Stimulated activated CD4-positive, alpha-beta T cell treated with anti-CD3 and anti-CD28 coated beads, Interleukin-4, amount 100 ng/mL, for 24 hours (primary cell): ENCODE data around the gene SH3PXD2A.

Experiments
- DNase-seq: peaks from one replicate; pipeline ENCODE4 v3.0.0-alpha.2; 2020

The SH3PXD2A gene

DNA sequence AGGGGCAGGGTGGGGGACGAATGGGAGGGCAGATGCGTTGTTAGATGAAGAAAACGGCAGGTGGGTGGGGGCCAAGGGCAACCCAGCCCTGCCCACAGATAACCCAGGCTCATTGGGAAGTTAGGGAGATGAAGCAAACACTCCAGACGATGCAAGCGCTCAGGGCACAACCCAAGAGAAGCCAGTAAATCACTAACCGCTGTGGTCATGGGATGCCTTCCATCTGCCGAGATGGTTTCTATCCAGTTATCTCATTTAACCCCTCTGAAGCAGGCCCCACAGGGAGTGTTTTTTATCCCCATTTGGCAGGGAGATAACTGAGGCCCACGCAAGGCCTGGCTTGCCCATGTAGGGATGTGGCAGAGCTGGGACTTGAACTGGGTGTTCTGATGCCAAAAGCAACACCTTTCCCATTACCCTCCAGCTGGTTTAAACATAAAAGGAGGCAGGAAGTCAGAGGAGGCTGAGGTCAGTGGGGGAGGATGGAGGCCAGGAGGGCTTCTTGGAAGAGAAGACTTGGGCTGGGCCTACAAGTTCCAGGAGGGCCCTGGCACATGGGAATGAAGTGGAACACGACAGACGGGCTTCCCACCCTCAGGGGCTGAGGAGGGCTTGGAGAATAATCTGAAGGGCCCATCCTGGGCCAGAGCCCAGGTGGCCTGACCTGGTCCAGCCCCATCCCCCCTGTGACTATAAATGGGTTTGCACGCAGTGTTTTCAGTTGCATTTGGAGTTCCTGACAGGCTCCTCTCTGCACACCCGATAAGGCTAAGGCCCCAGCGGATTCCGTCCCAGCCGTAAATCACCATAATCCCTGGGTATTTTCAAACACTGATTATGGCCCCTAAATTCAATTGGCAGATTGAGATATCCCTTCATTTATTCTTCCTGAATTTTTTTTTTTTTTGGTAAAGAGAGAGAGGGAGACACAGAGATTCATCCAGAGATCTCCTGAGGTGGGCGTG is 281.0 kb downstream of the SH3PXD2A start:
- DNase-seq = no peak

DNA sequence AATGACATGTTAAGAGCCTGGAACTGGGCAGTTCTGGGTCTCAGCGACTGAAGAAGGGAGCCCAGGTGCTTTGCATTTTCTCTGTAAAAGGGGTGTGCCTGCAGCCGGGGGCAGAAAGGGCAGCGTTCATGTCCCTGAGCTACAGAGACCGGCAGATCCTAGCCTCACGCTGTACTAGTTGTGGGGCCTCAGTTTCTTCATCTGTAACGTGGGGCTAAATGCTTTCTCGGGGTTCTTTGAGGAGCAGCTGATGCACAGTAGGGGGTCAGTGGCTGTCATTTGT is 282.2 kb downstream of the SH3PXD2A start:
- DNase-seq = no peak

DNA sequence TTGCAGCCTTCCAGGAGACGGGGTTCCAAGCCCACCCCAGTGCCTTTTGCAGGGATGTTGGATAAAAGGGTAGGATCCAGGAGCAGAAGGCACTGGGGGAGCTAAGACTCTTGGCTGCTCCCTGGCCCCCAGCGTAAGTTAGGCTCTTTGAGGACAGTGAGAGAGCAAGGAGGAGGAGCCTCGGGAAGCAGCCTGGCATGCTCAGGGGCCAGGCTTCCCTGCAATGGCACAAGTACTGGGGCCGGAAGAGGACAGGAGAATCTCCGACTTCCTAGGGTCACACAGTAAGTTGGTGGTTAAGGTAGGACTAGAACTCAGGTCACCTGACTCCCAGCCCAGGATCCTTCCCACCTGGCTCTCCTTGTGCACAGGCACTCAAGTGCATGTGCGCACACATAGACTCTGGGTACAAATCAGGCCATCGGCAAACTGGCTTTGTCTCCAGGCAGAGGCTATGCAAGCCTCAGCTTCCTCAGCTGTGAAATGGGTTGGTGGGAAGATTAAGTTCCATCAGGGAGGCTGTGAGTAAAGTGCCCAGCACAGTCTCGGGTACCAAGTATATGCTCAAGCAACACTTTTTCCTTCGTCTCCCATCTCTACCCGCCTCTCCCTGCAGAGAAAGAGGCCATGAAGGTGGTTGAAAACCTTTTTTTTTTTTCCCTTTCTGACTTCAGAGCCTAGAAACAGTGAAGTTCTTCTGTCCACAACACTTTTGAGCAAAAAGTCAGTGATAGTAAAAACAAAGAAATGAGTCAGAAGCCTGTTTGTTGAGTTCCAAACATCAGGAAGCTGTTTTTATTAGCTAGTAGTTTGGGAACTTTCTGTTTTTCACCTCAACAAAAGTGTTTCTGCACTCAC is 282.8 kb downstream of the SH3PXD2A start:
- DNase-seq = no peak

DNA sequence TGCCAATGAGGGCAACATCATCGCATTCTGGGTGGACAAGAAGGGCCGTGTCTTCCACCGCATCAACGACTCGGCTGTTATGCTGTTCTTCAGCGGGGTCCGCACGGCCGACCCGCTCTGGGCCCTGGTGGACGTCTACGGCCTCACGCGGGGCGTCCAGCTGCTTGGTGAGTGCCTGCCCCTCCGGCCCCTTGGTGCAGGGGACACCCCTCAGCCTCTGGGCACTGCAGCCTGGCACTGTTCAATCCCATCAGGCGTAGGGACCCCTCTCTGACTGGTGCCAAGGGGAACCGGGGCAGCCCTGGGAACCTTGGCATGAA is 283.8 kb downstream of the SH3PXD2A start:
- DNase-seq = no peak

DNA sequence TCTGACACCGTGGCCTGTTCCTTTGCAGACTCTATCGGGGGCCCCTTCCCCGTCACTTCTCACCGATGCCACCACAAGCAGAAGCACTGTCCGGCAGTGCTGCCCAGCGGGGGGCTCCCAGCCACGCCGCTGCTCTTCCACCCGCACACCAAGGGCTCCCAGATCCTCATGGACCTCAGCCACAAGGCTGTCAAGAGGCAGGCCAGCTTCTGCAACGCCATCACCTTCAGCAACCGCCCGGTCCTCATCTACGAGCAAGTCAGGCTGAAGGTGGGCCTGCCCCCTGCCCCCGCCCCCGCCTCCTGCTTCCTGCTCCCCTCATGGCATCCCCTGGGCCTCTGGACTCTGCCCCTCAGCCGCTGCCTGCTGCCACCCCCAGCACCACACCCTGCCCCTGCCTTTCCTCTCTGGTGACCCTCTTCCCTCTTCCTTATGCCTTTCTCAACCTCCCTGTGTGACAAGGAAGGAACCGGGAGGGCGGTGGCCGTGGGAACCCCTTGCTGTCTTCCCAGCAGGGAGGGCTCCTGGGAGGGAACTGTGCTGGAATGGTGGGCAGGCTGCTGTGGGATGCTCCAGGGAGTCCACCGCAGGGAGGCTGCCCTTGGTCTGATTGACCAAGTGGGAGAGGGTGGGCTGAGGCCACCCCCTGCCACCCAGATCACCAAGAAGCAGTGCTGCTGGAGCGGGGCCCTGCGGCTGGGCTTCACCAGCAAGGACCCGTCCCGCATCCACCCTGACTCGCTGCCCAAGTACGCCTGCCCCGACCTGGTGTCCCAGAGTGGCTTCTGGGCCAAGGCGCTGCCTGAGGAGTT is 284.3 kb downstream of the SH3PXD2A start:
- no peak for DNase-seq

DNA sequence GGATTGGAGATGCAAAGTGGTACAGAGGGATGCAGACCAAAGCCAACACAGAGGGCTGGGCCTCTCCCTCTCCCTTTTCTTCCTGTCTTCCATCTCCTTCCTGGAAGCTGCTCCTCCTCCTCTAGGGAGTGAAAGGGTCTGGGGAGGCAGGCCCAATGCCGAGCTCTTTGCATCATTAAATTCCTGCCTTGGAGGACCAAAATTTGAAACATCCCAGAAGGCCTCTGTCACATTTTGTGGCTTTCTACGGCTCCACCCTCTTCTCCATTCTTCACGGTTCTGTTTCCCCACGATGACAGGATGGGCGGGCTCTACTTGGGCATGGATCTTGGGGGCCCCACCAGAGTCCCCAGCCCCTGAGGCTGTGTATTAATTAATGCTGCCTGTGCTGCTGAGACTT is 285.5 kb downstream of the SH3PXD2A start:
- DNase-seq = no peak

DNA sequence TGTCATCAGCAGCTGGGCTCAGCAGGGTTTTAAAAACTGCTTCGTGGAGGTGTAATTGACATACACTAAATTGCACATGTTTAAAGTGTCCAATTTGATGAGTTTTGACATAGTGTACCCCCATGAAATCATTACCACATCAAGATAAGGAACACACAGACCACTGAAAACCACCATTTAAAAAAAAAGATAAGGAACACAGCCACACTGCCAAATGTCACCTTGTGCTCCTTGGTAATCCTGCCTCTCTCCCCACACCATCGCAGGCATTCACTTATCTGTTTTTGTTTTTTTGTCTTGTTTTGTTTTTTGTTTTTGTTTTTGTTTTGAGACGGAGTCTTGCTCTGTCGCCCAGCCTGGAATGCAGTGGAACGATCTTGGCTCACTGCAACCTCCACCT is 286.9 kb downstream of the SH3PXD2A start:
- no peak for DNase-seq

DNA sequence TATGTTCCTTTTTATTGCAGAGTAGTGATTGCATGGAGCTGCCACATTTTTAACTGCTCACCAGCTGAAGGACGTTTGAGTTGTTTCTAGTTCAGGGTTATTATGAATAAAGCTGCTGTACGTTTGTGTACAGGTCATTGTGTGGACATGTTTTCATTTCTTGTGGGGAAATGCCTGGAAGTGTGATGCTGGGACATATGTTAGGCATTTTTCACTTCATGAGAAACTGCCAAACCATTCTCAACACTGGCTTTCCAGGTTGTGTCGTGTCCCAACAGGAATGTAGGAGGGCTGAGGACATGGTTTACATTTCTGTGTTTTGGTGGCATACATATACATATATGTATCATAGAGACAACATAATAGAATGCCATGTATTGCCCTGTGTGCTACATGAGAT is 288.8 kb downstream of the SH3PXD2A start:
- no peak for DNase-seq

DNA sequence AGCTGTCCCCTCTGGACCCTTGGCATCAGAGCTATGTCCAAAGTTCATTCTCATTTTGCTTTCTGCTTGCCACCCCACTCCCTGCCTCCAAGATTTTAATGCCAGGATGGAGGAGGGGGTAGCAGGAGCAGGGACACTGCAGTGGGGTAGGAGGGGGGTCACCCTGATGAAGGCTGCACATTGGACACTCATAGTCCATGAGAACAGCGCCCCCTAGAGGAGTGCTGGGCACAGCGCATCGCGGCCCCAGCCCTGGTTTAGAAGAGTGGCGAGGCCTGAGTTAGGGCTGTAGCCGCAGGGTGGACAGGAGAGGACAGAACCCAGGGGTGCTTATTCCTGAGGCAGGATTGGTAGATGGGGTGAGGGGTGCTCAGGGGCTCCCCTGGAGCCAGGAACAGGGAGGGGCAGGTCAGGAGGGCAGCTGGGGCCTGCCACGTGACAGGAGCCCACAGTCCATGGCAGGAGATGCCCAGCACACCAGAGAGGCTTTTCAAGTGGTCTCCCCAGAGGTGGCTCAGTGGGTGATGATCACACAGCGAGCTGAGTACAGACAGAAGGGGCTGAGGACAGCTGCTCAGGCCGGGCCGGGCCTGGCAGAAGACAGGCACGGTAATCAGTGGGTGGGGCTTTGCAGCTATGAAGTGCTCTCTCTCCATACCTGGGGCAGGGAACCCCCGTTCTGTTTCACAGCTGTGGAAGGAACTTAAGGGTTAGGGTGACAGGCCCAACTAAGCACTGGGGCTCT is 290.4 kb downstream of the SH3PXD2A start:
- DNase-seq = peak; percentile 46

DNA sequence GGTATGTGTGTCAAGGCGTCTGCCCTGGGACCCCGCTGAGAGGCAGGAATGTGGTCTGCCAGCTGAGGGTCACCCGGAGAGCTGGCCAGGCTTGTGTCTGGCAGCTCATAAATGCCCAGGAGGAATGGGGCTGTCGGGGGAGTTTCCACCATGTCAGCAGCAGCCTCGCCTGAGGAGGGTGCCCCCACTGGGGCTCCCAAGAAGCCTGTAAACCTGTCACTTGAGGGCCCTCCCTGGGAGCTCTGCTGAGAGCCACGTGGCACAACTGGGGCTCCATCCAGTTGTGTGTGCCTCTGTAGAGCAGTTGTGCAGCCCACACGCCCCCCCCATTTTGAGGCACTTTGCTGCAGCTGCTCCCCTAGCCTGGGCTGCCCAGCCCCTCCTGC is 291.3 kb downstream of the SH3PXD2A start:
- DNase-seq = no peak

DNA sequence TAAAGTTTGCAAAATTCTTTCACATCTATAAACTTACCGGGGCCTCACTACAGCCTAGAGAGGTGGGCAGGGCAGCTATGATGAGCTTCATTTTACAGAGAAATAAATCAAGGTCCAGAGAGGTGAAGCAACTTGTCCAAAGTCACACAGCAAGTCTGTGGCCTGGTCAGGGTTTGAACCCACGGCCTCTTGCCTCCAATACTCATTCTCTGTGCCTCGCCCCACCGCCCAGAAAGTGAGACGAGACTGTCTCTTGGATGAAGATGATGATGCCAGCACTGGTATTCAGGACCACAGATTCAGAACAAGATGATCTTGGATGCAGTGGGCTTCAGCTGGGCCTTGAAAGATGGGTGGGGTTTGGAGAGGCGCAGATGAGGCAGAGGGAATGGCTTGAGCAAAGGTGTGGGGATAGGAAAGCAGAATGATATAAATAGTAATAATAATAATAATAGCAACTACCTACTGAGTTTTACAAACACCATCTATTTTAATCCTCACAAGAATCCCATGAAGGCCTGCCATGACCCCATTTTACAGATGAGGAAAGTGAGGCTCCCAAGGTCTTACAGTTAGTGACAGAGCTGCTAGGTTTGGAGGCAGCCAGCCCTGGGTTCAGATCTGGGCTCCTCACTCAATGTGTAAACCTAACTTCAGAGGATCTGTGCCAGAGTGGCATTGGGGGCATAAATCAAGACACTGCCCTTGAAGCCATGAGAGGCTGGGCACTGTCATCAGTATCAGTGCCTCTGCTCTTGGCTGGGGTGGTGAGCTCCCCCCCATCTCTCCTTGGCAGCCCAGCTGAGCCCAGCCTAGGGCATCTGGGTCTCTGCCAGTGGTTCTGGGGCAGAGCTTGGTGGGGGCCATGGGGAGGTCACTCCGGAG is 291.9 kb downstream of the SH3PXD2A start:
- DNase-seq = no peak

DNA sequence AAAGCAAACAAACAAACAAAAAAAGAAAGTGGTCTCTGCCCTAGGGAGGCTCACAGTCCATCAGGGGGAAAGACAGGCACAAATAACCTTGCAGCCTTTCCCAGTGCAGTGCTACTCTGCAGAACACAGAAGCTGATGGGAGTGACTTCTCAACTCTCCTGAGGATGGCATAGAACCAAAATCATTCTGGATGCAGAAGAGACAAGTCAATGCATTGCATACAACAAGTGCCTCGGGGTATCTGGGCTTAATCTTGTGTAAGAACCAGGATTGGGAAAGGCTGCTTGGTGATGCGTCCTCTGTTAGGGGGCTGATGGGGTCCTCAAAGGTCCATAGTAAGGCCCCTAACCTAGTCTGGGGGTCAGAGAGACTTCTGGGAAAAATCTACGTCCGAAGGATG is 293.0 kb downstream of the SH3PXD2A start:
- no peak for DNase-seq

DNA sequence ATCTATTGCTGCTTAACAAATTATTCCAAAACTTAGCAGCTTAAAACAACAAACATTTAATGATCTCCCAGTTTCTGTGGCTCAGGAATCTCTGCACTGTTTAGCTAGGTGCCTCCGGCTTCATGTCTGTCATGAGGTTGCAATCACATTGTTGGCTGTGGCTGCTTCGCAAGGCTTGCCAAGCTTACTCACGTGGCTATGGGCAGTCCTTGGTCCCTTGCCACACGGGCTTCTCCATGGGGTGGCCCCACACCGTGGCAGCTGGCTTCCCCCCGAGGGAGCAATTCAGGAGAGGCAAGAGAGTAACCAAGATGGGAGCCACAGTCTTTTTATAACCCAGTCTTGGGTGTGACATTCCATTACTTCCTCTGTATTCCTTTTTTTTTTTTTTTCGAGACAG is 294.5 kb downstream of the SH3PXD2A start:
- DNase-seq = no peak

DNA sequence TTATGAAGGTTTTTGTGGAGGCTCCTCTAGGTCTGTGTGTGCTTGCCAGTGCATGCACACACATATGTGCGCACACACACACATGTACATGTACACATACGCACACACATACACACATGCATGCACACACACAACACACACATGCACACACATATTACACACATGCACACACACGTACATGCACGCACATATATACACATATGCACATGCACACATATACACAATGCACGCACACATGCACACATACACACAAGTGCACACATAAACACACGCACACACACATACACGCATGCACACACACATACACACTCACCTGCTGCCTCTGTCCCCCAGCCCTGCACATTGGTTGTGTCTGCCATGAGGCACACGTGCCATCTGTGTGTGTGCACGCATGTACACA is 295.6 kb downstream of the SH3PXD2A start:
- no peak for DNase-seq

DNA sequence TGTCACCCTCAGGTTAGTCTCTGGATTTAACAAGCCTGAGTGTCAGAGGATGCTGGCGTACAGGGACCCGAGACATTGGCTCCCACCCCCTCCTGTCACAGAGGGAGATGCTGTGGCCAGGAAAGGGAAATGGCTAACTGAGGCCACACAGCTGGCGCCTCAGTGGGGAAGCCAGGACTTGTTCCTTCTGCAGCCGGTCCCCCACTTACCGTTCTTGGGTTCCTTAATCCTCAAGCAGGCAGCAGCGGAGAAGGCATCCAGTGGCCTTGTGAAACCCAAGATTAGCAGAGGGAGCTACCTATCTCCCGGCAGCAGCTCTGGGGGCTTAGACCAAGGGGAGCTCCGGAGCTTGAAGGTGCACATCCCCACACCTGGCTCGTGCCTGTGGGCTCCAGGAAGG is 296.5 kb downstream of the SH3PXD2A start:
- no peak for DNase-seq

DNA sequence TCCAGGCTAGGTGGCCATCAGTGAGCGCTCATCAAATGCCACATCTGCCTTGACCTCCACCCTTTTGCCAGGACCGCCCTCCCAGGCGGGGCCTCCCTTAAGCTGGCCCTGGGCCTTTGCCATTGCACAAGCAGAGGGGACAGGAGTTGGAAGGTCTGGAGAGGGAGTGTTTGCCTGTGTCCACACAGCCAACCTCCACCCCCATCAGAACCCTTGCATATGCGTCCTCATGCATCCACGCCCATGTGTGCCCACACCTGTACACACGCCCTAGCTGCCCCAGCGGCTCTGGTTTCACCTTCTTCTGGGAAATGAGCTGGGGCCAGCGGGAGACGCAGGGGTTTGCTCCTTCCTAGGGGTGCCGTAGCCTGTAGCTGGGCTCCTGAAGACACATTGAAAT is 297.9 kb downstream of the SH3PXD2A start:
- no peak for DNase-seq

DNA sequence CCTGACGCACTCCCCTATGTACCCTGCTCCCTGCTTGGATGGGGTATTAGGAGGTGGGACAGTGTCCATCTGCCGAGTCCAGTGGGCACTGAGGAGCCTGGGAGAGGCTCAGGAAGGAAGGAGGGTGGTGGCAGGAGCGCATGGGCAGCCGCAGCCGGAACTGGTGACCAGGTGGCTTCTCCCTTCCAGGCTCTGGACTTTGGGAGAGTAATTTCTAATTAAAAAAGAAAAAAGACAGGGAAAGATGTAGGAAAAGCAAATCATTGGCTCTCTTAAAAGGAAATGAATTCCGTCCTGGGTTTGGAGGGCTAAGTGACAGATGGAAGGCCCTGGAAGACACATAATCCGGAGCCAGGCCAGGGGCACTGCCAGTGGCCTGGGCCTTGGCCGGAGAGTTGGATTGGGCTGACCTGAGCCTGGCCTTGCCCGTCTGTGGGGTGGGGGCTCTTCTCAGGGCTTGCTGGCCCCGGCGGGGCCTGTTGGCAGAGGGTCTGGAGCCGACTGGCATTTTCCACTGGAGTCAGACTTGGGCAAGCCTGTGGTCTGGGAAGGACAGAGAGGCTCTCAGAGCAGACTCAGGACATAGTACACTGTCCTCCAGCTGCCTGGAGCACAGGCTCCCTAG is 298.9 kb downstream of the SH3PXD2A start:
- no peak for DNase-seq

DNA sequence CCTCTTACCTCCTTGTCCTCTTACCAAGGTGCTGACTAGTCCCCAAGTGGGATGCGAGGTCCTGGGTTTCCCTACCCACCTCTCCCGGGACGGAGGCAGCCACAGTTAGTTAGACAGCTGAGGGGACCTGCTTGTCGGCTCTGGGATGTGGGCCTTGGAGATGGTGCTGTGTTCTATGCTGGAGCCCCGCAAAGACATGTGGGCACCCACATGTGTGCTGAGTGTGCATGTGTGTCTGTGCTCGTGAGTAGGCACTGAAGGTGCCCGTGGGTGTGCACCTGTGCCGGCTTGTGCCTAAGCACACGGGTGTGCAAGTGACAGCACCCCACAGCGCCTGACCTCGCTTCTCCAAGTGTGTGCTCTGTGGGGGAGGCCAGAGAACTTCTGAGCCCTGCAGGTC is 299.7 kb downstream of the SH3PXD2A start:
- no peak for DNase-seq

DNA sequence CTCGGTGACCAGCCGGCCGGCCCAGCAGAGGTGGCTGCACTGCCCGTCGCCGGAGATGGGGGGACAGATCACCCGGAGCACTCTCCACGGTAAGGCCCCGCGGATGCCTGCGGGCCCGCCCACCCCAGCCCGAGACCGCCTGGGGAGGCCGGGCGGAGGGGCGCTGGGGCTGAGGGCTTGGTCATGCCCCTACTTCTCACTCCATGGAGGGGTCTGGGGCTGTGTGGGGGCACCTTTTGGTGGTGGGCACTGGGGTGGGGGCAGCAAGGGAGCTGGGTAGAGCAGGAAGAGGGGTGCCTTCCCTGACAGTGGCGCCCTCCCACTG is 300.1 kb downstream of the SH3PXD2A start:
- DNase-seq = no peak

DNA sequence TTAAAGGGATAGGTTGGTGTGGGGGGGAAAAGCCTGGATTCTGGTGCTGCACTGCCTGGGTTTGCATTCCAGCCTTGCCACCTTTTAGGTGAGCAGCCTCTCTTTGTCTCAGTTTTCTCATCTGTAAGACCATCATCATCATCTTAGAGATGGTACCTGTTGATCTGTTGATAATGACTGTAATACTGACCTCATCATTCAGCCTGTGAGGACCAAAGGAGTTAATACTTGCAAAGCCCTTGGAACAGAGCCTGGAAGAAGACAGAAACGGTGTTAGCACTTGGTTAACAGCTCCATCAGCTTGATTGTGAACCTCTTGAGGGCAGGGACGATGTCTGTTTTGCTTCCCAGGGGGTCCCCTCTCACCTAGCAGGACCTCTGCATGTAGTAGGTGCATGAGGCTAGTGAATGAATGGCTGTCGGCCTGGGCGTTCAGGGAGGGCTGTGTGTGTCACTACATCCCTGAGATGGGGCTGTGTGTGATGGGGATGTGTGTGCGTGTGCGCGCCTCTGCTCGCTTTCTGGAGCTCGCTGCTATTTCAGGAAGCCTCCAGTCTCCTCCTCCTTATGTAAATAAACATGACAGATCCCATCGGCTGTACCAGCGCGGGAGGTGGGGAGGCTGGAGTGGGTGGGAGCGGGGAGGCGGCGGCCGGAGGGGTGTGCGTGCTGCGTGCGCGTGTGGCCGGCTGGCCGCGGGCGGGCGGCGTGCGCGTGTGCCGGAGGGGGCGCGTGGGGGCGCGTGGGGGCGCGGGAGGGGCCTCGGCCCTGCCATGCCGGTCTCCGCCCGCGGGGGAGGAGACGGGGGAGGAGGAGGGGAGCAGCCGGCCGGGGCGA is 300.7 kb downstream of the SH3PXD2A start:
- no peak for DNase-seq
